Measurements from ENCODE around the gene UCK2. TPM values are rescaled to one million over a fixed set of nuclear protein-coding genes. Genes with fewer than 3 reads are reported as not detected.

Gene UCK2
- total RNA-seq, 4 donors from 2014 or later, result 9.0 to 16.3 (median 15.5) TPM

DNA sequence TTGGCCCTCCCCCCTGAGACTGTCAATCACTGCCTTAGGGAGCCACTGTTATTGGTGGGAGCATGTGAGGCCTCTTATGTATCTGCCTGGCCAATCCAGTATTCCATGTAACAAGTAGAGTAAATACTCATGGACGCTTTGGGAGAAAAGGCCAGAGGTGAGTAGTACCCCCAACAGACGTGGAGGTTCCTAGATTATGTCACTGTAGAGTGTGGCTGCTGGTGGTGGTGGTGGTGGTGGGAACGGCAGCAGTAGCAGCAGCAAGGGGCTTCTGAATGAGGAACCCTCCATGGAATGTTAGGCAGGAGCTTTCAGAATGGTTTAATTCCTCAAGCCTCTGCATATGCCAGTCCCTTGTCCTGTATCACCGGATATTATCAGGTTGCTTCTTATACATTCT, 118.5 kb downstream of the UCK2 start:
- TF ChIP-seq, protein P1, sequence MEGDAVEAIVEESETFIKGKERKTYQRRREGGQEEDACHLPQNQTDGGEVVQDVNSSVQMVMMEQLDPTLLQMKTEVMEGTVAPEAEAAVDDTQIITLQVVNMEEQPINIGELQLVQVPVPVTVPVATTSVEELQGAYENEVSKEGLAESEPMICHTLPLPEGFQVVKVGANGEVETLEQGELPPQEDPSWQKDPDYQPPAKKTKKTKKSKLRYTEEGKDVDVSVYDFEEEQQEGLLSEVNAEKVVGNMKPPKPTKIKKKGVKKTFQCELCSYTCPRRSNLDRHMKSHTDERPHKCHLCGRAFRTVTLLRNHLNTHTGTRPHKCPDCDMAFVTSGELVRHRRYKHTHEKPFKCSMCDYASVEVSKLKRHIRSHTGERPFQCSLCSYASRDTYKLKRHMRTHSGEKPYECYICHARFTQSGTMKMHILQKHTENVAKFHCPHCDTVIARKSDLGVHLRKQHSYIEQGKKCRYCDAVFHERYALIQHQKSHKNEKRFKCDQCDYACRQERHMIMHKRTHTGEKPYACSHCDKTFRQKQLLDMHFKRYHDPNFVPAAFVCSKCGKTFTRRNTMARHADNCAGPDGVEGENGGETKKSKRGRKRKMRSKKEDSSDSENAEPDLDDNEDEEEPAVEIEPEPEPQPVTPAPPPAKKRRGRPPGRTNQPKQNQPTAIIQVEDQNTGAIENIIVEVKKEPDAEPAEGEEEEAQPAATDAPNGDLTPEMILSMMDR (IDR thresholded peaks at IDR 0.05; ENCODE audit: low read depth), result no peak

DNA sequence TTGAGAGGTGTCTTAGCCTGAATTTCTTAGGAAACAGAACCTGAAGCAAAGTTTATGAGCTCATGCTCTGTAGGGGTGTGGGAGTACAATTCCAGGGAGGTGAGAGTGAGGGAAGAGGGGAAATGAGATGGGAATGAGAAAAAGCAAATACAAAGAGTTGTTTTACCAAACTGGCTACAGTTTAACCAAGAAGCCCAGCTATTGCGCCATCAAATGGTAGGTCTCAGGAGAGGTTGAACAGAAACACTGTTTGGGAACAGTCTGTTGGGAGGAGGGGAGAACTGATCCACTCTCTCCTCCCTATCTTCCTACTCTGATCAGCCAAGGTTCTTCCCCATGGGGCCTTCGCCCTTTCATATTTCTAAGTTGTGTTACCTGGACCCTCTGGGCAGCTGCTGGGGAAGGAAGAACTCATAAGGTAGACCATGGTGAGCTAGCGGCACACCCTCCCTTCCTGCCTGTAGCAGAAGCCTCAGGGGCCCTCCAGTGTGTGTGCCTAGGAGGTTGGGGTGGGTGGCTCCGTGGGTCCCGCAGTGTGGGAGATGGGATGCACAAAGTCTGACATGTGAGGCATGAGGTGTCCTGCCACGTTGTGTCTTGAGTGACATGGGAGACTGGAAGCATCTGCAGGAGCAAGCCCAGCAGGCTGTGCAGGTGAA, 120.5 kb downstream of the UCK2 start:
- TF ChIP-seq, protein P1 (IDR thresholded peaks at IDR 0.05; ENCODE audit: low read depth), result no peak

DNA sequence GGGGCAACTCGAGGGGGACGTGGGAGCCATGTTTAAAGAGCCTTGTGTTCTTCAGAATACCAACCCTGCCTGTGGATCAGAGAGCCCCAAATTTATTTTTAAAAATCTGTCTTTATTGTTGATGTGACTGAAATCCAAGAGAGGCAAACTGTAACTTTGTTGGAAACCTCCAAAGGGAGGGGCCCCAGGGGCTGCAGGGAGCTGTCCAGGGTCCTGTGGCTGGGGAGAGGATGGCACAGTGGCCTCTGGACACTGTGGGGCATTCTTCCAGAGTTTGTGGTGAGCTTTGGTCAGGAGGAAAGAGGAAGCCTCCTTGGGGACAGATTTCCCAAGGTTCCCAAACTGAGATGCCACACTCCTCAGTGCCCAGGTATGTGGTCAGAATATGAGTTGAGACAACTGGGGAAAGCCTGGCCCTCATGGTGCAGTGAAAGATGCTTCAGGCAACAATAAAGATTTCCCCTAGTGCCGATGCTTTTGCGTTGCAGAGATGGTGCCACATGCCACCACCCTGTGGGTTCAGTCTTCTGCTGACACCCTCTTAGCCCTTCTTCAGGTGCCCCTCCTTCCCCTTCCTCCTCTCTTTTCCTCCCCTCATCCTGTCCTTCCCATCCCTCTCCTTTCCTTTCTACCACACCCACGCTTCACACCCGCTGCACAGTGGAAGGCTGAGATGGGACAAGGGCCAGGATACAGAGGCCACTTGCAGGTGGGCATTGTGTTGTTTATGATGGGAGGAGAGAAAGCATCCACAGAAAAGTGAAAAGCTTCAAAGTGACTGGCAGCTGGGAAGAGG, 122.1 kb downstream of the UCK2 start:
- TF ChIP-seq, protein P1 (IDR thresholded peaks at IDR 0.05; ENCODE audit: low read depth), result no peak

DNA sequence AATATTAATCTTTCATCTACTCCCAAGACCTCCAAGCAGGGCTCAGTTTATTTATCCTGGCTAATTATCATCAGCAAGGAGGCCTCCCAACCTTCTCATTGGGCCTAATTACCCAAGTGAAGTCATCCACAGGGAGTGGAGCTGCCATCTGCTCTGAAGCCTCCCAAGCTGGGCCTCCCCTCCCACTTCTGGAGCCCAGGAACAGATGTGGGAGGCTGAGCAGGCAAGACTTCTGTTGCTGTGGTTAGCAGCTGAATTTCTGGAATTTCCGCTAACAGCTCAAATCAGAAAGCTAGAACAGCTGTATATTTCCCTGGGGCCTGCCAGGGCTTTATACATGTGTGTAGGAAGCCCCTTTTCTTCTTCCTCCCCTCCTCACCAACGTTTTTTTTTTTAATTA, 127.5 kb downstream of the UCK2 start:
- TF ChIP-seq, protein P1 (IDR thresholded peaks at IDR 0.05; ENCODE audit: low read depth), result no peak

DNA sequence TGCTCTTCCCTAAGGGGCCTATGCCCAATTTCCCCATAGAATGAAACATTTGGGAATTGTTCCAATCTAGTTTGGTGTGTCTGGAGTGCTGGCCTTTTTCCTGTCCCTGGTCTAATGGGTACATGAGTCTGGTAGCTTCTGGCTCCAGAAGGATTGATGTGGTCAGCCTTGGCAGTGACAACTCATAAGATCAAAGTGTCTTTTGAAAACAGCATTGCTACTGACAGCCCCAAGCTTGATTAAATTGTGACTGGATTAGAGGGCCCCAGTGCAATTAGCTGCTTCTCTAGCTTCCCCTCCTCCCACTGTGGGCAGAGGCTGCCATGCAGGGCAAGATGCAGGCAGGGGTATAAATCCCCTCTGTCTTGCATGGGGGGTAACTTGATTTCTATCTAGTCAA, 130.9 kb downstream of the UCK2 start:
- TF ChIP-seq, protein P1 (IDR thresholded peaks at IDR 0.05; ENCODE audit: low read depth), result no peak

DNA sequence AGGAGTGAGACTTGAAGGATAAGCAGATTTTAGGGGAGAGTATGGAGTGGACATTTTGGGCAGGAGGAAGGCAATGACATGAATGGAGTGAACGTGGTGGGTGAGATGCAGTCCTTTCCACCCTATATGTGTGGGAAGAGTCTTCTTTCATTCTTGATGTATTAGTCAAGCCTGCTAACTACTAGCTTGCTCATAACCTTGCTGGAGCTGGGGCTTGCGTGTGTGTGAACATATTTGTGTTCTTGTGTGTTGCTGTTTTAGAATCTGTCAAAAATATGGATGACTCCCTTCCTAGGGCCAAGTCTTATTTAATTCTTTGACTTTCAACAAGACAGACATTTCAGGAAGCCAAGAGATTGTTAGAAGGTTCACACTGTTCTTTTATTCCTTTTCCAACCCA, 132.7 kb downstream of the UCK2 start:
- TF ChIP-seq, protein P1 (IDR thresholded peaks at IDR 0.05; ENCODE audit: low read depth), result no peak

DNA sequence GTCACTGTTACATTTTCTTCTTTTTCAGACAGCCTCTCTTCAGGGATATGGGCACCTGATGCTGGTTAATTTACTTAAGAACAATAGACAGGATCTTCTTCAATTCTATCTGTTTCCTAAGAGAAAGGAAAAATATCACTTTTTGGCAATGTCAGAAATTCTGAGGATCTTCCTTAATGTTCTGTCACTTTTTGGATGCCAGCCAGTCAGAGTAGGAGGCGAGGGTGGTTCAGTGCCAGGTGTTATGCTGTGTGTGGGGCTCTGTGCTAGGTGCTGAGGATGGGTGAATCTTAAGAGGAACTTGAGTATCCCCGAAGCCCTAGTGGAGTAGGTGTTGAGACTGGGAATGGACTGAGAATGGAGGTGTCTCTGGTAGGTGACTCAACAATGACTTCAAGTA, 133.5 kb downstream of the UCK2 start:
- TF ChIP-seq, protein P1 (IDR thresholded peaks at IDR 0.05; ENCODE audit: low read depth), result no peak

All from subcutaneous adipose tissue (tissue), 4 donors.